ENCODE data around the gene COMP. TPM values are rescaled to one million over a fixed set of nuclear protein-coding genes. Genes with fewer than 3 reads are reported as not detected.

The COMP gene
- total RNA-seq, 1 experiment from 2014 or later: not detected

- in situ Hi-C loops (cut with HindIII; ENCODE audit: low pct_unique_long_range_greater_than_20kb, low sequenced_read_pairs): no loop called here
- no peak for DNase-seq (ENCODE audit: low read depth, low spot score)
Measured at GRCh38 chr19:18776288-18776594, 14.9 kb downstream of the COMP start.

DNA sequence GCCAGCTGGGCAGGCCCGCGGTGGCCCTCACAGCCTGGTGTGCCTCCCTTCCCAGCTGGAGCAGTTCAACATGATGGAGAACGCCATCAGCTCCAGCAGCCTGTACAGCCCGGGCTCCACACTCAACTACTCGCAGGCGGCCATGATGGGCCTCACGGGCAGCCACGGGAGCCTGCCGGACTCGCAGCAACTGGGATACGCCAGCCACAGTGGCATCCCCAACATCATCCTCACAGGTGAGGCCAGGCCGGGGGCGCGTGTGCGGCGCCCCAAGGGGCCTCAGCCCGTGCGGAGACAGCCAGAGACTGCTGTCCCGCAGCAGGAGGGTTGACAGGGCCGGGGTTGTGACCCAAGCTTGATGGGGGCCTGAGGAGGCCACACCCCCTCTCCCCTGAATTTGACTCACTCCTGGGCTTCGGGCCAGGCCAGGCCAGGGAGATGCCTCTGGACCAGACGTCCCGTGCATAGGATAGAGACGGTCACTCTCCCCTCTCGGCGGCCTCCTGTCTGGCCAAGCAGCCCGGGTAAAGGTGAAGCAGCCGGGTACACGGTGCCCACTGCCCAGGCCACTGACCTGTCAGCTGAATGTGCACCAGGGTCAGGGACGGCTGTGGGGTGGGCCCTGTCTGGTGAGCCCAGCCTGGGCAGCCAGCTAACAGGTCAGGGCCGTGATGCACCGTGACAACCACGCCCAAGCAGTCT, 15.4 kb downstream of the COMP start:
- in situ Hi-C loops (cut with HindIII; ENCODE audit: low pct_unique_long_range_greater_than_20kb, low sequenced_read_pairs): no loop called here

DNA sequence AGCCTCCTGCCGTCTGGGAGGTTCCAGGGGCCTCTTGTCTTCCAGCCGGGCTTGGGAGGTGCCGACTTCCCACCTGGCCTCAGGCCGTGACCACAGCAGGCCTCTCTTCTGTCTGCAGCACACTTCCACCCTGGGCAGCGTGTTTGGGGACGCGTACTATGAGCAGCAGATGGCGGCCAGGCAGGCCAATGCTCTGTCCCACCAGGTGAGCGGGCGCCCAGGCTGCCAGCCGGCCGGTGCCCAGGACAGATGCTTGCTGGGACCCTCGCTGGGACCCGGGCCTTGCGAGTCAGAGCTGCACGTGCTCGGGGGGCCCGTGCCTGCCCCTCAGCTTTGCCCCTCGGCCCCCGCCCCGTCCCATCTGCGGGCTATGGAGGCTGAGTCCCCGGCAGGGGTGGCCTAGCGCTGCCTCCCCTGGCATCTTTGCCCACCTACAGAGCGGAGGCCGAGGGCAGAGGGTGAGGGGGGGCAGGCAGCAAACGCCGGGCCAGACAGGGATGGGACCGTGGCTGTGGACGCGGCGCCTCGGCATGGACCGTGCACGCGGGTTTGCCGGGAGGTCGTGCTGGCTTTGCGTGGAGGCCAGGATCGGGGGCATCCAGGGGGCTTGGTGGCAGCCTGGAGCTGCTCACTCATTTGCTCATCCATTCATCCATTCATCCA, 16.2 kb downstream of the COMP start:
- no peak for DNase-seq (ENCODE audit: low read depth, low spot score)
- in situ Hi-C loops (cut with HindIII; ENCODE audit: low pct_unique_long_range_greater_than_20kb, low sequenced_read_pairs): no loop called here

More for the DNA sequence above, 15.4 kb downstream of the COMP start:
- no peak for DNase-seq (ENCODE audit: low read depth, low spot score)

- in situ Hi-C loops (cut with HindIII; ENCODE audit: low pct_unique_long_range_greater_than_20kb, low sequenced_read_pairs): no loop called here
- no peak for DNase-seq (ENCODE audit: low read depth, low spot score)
Measured at GRCh38 chr19:18774107-18774506, 17.0 kb downstream of the COMP start.

- in situ Hi-C loops (cut with HindIII; ENCODE audit: low pct_unique_long_range_greater_than_20kb, low sequenced_read_pairs): no loop called here
- DNase-seq (ENCODE audit: low read depth, low spot score): no peak
Measured at GRCh38 chr19:18773682-18774081, 17.4 kb downstream of the COMP start.

GRCh38 chr19:18772620-18773587, 18.2 kb downstream of the COMP start:
- DNase-seq (ENCODE audit: low read depth, low spot score): no peak
- in situ Hi-C loops (cut with HindIII; ENCODE audit: low pct_unique_long_range_greater_than_20kb, low sequenced_read_pairs): no loop called here

GRCh38 chr19:18771328-18772242, 19.5 kb downstream of the COMP start:
- in situ Hi-C loops (cut with HindIII; ENCODE audit: low pct_unique_long_range_greater_than_20kb, low sequenced_read_pairs): no loop called here
- DNase-seq (ENCODE audit: low read depth, low spot score): no peak

- in situ Hi-C loops (cut with HindIII; ENCODE audit: low pct_unique_long_range_greater_than_20kb, low sequenced_read_pairs): no loop called here
- DNase-seq (ENCODE audit: low read depth, low spot score): no peak
Measured at GRCh38 chr19:18770663-18771327, 20.3 kb downstream of the COMP start.

DNA sequence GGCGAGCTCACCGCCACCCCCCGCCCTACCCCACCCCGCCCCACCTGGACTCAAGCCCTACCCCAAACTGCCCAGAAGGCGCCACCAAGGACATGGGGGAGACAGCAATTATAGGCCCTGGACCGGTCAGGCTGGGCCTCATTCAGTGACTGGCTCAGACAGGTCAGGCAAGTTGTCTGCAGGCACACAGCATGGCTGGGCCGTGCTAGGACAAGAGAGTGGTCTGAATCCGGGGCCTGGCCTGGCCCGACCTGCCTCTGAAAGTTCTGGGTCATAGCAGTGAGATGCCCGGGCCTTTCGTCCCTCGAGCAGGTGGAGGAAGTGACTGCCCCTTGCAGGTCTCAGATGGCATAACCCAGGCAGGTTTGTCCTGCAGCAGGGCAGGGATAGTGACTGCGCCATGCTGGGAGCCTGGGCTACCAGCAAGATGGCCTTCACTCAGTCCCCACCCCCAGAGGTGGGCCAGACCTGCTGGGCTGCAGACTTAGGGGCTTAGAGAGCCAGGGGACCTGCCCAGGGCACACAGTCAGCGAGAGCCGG, 21.0 kb downstream of the COMP start:
- in situ Hi-C loops (cut with HindIII; ENCODE audit: low pct_unique_long_range_greater_than_20kb, low sequenced_read_pairs): no loop called here

GRCh38 chr19:18768997-18769891, 21.9 kb downstream of the COMP start:
- in situ Hi-C loops (cut with HindIII; ENCODE audit: low pct_unique_long_range_greater_than_20kb, low sequenced_read_pairs): no loop called here
- no peak for DNase-seq (ENCODE audit: low read depth, low spot score)

More for the DNA sequence above, 21.0 kb downstream of the COMP start:
- DNase-seq (ENCODE audit: low read depth, low spot score): no peak

DNA sequence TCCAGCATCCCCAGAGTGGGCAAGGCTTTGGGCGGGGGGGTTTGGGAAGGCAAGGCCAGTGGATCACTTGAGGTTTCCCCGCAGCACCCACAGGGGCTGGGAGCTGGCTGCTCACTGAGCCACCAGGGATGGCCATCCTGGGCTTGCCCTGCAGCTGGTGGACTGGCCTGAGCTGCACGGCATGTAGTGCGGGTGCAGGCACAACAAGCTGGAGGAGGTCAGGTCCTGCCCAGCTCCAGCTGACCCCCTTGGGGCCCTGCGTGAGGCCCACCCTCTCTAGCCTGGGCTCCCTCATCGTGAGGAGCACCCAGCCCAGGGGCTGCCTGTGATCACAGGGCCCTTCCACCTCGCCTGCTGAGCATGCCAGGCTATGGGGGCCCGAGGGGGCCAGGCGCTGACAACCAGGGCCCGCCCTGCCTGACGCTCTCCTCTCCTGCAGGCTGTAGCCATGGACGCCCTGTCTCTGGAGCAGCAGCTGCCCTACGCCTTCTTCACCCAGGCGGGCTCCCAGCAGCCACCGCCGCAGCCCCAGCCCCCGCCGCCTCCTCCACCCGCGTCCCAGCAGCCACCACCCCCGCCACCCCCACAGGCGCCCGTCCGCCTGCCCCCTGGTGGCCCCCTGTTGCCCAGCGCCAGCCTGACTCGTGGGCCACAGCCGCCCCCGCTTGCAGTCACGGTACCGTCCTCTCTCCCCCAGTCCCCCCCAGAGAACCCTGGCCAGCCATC, 22.9 kb downstream of the COMP start:
- in situ Hi-C loops (cut with HindIII; ENCODE audit: low pct_unique_long_range_greater_than_20kb, low sequenced_read_pairs): no loop called here
- no peak for DNase-seq (ENCODE audit: low read depth, low spot score)

DNA sequence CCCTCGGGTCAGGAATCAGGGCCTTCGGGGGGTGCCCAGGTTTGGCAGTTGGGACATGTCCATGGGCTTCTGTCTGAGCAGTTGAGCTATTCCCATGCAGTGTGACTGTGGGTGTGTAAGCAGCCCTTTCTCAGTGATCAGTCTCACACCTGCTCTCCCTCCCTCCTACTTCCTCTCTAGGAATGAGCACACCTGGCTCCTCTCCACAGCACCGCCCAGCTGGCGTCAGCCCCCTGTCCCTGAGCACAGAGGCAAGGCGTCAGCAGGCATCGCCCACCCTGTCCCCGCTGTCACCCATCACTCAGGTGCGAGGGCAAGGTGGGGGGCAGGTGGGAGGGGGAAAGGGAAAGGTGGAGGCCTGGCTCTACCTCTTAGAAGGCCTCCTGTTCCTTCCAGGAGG, 25.9 kb downstream of the COMP start:
- in situ Hi-C loops (cut with HindIII; ENCODE audit: low pct_unique_long_range_greater_than_20kb, low sequenced_read_pairs): no loop called here

GRCh38 chr19:18764591-18765051, 26.5 kb downstream of the COMP start:
- no peak for DNase-seq (ENCODE audit: low read depth, low spot score)
- in situ Hi-C loops (cut with HindIII; ENCODE audit: low pct_unique_long_range_greater_than_20kb, low sequenced_read_pairs): no loop called here

More for the DNA sequence above, 25.9 kb downstream of the COMP start:
- DNase-seq (ENCODE audit: low read depth, low spot score): no peak

GRCh38 chr19:18763674-18764590, 27.2 kb downstream of the COMP start:
- in situ Hi-C loops (cut with HindIII; ENCODE audit: low pct_unique_long_range_greater_than_20kb, low sequenced_read_pairs): no loop called here
- DNase-seq (ENCODE audit: low read depth, low spot score): no peak

Data from SK-MEL-5 (cell line).